ENCODE data around the gene TREH.
"Not testable (repeated sequence)": the region's sequence is repeated elsewhere in the genome, so short reads cannot be mapped to it uniquely, and the experiment has no call there.

Gene TREH

DNA sequence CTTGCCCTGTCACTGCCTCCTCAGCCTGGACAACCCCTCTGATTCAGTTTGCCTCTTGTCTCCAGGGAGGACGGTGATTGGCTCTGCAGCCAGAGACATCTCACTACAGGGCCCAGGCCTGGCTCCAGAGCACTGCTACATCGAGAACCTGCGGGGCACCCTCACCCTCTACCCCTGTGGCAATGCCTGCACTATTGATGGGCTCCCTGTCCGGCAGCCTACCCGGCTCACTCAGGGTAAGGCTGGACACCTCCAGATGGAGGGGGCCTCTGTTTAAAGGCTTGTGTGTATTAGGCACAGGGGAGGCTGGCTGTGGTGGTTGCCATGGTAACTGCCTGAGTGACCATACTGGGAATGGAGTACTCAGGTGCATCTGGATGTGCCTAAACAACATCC, 63.5 kb downstream of the TREH start:
- peaks cover 7 to 12% of the 10 kb centered on the region in 2 experiments for H3K4me1 ChIP-seq (ENCODE audit: control insufficient read depth in 1 of 2, insufficient read depth in 1 of 2, low read depth in 1 of 2, low read length in 1 of 2)
- no peak overlapping the region for H3K27ac ChIP-seq
- TF ChIP-seq, protein P1, sequence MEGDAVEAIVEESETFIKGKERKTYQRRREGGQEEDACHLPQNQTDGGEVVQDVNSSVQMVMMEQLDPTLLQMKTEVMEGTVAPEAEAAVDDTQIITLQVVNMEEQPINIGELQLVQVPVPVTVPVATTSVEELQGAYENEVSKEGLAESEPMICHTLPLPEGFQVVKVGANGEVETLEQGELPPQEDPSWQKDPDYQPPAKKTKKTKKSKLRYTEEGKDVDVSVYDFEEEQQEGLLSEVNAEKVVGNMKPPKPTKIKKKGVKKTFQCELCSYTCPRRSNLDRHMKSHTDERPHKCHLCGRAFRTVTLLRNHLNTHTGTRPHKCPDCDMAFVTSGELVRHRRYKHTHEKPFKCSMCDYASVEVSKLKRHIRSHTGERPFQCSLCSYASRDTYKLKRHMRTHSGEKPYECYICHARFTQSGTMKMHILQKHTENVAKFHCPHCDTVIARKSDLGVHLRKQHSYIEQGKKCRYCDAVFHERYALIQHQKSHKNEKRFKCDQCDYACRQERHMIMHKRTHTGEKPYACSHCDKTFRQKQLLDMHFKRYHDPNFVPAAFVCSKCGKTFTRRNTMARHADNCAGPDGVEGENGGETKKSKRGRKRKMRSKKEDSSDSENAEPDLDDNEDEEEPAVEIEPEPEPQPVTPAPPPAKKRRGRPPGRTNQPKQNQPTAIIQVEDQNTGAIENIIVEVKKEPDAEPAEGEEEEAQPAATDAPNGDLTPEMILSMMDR (IDR thresholded peaks at IDR 0.05), result no peak

GRCh38 chr11:118615282-118615975, 64.0 kb downstream of the TREH start:
- Histone ChIP-seq H3K27me3 (peaks cover 66% of the 10 kb centered on the region), H3K27ac (no peak overlapping the region), H3K4me3 (ENCODE audit: low read depth in 1 of 2, low read length in 1 of 2) (no peak overlapping the region), H3K36me3 (no peaks in the 10 kb centered on the region), H3K9me3 (no peaks in the 10 kb centered on the region), H3K4me1 (ENCODE audit: control insufficient read depth in 1 of 2, insufficient read depth in 1 of 2, low read depth in 1 of 2, low read length in 1 of 2) (peaks cover 13 to 17% of the 10 kb centered on the region in 2 experiments)
- TF ChIP-seq, protein P1 (IDR thresholded peaks at IDR 0.05), result no peak

More for the DNA sequence above, 63.5 kb downstream of the TREH start:
- H3K4me3 ChIP-seq (ENCODE audit: low read depth in 1 of 2, low read length in 1 of 2), result no peak overlapping the region
- no peaks in the 10 kb centered on the region for H3K36me3 ChIP-seq
- peaks cover 66% of the 10 kb centered on the region for H3K27me3 ChIP-seq
- H3K9me3 ChIP-seq, result no peaks in the 10 kb centered on the region

DNA sequence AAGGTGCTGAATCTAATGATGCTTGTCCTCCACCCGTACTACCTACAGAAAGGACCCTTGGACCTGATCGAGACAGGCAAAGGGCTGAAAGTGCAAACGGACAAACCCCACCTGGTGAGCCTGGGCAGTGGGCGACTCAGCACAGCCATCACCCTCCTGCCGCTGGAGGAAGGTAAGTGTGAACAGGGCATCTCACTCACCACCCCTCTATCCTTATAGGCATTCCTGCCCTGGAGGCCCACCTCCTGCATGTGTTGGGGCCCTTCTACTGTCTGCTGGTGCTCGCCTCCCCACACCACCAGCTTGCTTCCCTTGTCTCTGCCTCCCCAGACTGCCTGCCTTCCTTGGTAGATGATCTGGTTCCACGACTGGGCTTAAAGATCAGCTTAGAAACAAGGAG, 64.9 kb downstream of the TREH start:
- Histone ChIP-seq H3K27me3 (peaks cover 66% of the 10 kb centered on the region), H3K4me3 (ENCODE audit: low read depth in 1 of 2, low read length in 1 of 2) (no peak overlapping the region), H3K9me3 (no peaks in the 10 kb centered on the region), H3K27ac (no peak overlapping the region), H3K4me1 (ENCODE audit: control insufficient read depth in 1 of 2, insufficient read depth in 1 of 2, low read depth in 1 of 2, low read length in 1 of 2) (peaks cover 22 to 27% of the 10 kb centered on the region in 2 experiments), H3K36me3 (no peaks in the 10 kb centered on the region)
- TF ChIP-seq, protein P1 (IDR thresholded peaks at IDR 0.05), result no peak

DNA sequence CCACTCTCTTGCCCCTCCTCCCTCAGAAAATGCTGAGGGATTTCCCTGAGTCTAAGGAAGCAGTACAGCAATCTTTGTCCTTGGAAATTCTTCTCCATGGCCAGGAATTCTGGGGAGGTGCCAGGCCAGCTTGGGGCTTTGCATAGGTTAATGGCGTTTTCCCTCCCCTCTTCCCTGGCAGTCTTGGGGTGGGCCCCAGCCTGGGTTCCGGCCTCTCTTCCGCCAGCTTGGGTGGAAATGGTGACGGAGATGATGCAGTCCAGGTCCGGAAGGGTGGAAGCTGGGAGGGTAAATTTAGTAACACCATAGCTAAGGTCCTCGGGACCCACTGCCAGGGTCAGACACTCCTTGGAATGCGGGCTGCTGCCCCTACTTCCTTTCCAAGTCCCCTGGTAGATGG, 67.1 kb downstream of the TREH start:
- Histone ChIP-seq H3K36me3 (no peaks in the 10 kb centered on the region), H3K27ac (no peak overlapping the region), H3K4me3 (ENCODE audit: low read depth in 1 of 2, low read length in 1 of 2) (no peak overlapping the region), H3K27me3 (peaks cover 74% of the 10 kb centered on the region), H3K9me3 (no peaks in the 10 kb centered on the region), H3K4me1 (ENCODE audit: control insufficient read depth in 1 of 2, insufficient read depth in 1 of 2, low read depth in 1 of 2, low read length in 1 of 2) (peaks cover 42 to 48% of the 10 kb centered on the region in 2 experiments)
- TF ChIP-seq, protein P1 (IDR thresholded peaks at IDR 0.05), result no peak

- not testable (repeated sequence) for H3K36me3 ChIP-seq; H3K27ac ChIP-seq; H3K9me3 ChIP-seq; H3K4me3 ChIP-seq (ENCODE audit: low read depth in 1 of 2, low read length in 1 of 2)
- Histone ChIP-seq H3K4me1 (ENCODE audit: control insufficient read depth in 1 of 2, insufficient read depth in 1 of 2, low read depth in 1 of 2, low read length in 1 of 2) (peaks cover 42 to 49% of the 10 kb centered on the region in 2 experiments), H3K27me3 (peaks cover 84% of the 10 kb centered on the region)
Observed at GRCh38 chr11:118611433-118611795, 68.0 kb downstream of the TREH start.

DNA sequence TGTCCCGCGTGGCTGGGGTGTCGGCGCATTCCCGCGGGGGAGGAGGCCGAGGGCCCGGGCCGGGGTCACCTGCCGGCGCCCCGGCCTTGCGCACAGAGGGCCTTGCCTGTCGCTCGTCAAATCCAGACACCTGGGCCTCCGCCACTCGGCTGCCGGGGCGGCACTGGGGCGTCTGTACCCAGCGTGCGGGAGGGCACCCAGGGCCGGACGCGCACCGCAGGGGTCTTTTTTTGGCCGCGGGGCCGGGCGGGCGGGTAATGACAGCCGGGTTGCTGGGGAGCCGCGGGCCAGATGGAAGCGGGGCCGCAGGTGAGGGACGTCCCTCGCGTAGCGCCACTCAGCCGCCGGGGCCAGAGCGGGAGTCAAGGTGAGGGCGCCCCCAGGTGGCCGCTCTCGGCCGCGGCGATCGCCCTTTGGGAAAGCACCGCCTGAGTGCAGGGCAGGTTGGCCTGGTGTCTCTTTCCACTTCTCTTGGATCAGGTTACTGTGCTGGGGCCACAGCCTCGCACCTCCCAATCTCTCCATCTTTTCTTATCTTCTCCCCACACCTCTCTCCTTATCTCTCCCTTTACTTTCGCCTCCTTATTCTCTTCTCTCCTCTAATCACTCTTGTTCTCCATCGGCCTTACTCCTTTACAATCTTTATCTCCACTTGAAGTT, 68.5 kb downstream of the TREH start:
- peaks cover 89% of the 10 kb centered on the region for H3K27me3 ChIP-seq
- TF ChIP-seq, protein P1 (IDR thresholded peaks at IDR 0.05), result no peak
- peak overlapping the region in 1 of 2 experiments; percentile 51 for H3K4me3 ChIP-seq (ENCODE audit: low read depth in 1 of 2, low read length in 1 of 2)
- H3K4me1 ChIP-seq (ENCODE audit: control insufficient read depth in 1 of 2, insufficient read depth in 1 of 2, low read depth in 1 of 2, low read length in 1 of 2), result peaks cover 42 to 49% of the 10 kb centered on the region in 2 experiments
- no peaks in the 10 kb centered on the region for H3K36me3 ChIP-seq
- H3K27ac ChIP-seq, result no peak overlapping the region
- H3K9me3 ChIP-seq, result no peaks in the 10 kb centered on the region

Measured in neutrophil (primary cell).